RWPE2 (cell line): ENCODE measurements around the gene FSD1L.

Experiments used
- ATAC-seq: fragments of 200-7000 bp; cut with Tn5 transposase; 3 replicates; pipeline ENCODE4 v1.9.1; 2021; ENCODE audit warnings: low read depth
- DNase-seq: peaks from one replicate; pipeline ENCODE4 v3.0.0-alpha.2; 2020; ENCODE audit warnings: low spot score
- H3K27ac ChIP-seq: fragments of 450-650 bp; 2 replicates; pipeline ENCODE4 v1.5.1; 2017; ENCODE audit warnings: mild to moderate bottlenecking; ENCODE audit not compliant: poor library complexity, severe bottlenecking
- H3K27me3 ChIP-seq: fragments of 250-450 bp; sonication (Bioruptor Pico); 2 replicates; pipeline ENCODE4 v1.5.1; 2021; ENCODE audit warnings: mild to moderate bottlenecking, moderate library complexity; ENCODE audit not compliant: insufficient read depth, poor library complexity, severe bottlenecking
- H3K36me3 ChIP-seq: fragments of 250-450 bp; sonication (Bioruptor Pico); 2 replicates; pipeline ENCODE4 v1.5.1; 2020; ENCODE audit warnings: low read depth, mild to moderate bottlenecking, moderate library complexity
- H3K4me1 ChIP-seq: fragments of 250-450 bp; sonication (Bioruptor Pico); 2 replicates; pipeline ENCODE4 v1.5.1; 2021; ENCODE audit warnings: mild to moderate bottlenecking, moderate library complexity; ENCODE audit not compliant: insufficient read depth, poor library complexity, severe bottlenecking
- H3K4me3 ChIP-seq: fragments of 250-450 bp; sonication (Bioruptor Pico); 2 replicates; pipeline ENCODE4 v1.5.1; 2021; ENCODE audit warnings: mild to moderate bottlenecking, moderate library complexity; ENCODE audit not compliant: severe bottlenecking
- H3K9me3 ChIP-seq: fragments of 250-450 bp; sonication (Bioruptor Pico); 2 replicates; pipeline ENCODE4 v1.5.1; 2021; ENCODE audit warnings: mild to moderate bottlenecking, moderate library complexity; ENCODE audit not compliant: severe bottlenecking
- TF ChIP-seq, protein P1 (sequence below): fragments of 450-650 bp; IDR thresholded peaks from one replicate; pipeline ENCODE4 v1.5.1; 2017; ENCODE audit warnings: mild to moderate bottlenecking, moderate library complexity; ENCODE audit not compliant: poor library complexity, severe bottlenecking

Gene FSD1L

DNA sequence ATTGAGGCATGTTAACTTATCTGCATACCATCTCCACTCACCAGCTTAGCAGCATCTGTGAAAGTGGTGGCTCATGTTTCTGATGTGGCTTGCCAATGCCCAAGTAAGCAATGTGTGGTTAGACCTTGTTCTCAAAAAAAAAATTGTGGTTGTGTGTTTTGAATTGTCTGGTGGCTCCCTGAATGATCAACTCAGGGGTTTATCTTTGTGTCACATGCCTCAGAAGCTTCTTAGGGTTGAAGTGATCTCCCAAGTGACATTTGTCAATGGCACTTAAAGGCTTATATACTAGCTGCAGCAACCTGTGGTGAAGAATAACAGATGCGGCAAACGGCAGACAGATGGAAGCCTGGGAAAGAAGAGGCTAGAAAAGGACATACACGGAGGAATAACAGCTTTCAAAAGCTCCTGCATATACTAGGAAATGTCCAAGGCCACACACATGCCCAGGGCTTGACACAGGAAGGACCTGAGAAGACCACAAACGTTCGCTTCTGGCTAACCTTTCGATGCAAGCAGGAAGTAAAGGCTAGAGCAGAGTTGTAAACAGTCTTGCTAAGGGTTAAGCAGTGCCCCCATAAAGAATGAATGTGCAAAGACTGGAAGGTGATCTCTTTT lies 42.2 kb upstream of the FSD1L start:
- Histone ChIP-seq H3K9me3 (no peaks in the 10 kb centered on the region), H3K27me3 (no peaks in the 10 kb centered on the region), H3K4me3 (no peak overlapping the region), H3K4me1 (no peaks in the 10 kb centered on the region), H3K27ac (no peak overlapping the region), H3K36me3 (no peaks in the 10 kb centered on the region)
- TF ChIP-seq, protein P1, sequence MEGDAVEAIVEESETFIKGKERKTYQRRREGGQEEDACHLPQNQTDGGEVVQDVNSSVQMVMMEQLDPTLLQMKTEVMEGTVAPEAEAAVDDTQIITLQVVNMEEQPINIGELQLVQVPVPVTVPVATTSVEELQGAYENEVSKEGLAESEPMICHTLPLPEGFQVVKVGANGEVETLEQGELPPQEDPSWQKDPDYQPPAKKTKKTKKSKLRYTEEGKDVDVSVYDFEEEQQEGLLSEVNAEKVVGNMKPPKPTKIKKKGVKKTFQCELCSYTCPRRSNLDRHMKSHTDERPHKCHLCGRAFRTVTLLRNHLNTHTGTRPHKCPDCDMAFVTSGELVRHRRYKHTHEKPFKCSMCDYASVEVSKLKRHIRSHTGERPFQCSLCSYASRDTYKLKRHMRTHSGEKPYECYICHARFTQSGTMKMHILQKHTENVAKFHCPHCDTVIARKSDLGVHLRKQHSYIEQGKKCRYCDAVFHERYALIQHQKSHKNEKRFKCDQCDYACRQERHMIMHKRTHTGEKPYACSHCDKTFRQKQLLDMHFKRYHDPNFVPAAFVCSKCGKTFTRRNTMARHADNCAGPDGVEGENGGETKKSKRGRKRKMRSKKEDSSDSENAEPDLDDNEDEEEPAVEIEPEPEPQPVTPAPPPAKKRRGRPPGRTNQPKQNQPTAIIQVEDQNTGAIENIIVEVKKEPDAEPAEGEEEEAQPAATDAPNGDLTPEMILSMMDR: no peak
- ATAC-seq: no peak
- no peak for DNase-seq

DNA sequence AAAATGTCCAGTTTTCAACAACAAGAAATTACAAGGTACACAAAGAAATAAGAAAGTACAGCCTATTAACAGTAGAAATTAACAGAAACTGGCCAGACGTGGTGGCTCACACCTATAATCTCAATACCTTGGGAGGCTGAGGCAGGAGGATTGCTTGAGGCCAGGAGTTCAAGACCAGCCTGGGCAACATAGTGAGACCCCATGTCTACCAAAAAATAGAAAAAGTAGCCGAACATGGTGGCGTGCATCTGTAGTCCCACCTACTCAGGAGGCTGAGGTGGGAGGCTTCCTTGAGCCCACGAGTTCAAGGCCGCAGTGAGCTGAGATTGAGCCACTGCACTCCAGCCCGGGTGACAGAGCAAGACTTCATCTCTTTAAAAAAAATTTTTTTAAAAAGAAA lies 41.5 kb upstream of the FSD1L start:
- TF ChIP-seq, protein P1: no peak
- Histone ChIP-seq H3K4me3 (no peak overlapping the region), H3K4me1 (no peaks in the 10 kb centered on the region)

DNA sequence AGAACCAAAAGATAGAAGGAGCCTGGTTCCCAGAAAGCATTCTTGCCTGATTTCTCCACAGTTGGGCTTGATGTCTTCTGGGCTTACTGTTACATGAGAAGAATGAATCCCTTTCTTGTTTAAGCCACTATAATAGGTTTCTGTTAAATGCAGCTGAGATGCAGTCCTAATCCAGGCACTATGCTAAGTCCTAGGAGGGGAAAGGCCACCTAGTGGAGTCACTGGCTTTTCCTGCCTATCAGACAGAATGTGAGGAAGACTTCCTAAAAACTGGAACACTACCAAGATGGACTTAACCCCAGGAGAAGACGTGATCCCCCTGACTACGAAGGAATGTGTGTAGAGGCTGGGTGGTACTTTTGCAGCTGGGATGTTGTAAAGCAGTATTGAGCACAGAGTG lies 34.3 kb upstream of the FSD1L start:
- H3K27ac ChIP-seq: no peak overlapping the region
- ATAC-seq: peak; percentile 70
- H3K27me3 ChIP-seq: no peaks in the 10 kb centered on the region
- H3K4me1 ChIP-seq: no peaks in the 10 kb centered on the region
- H3K4me3 ChIP-seq: no peak overlapping the region
- H3K9me3 ChIP-seq: no peaks in the 10 kb centered on the region
- DNase-seq: no peak
- TF ChIP-seq, protein P1: peak; percentile 40
- no peaks in the 10 kb centered on the region for H3K36me3 ChIP-seq

More for the DNA sequence above, 41.5 kb upstream of the FSD1L start:
- DNase-seq (no peak), ATAC-seq (no peak)
- Histone ChIP-seq H3K9me3 (no peaks in the 10 kb centered on the region), H3K36me3 (no peaks in the 10 kb centered on the region), H3K27ac (no peak overlapping the region), H3K27me3 (no peaks in the 10 kb centered on the region)

DNA sequence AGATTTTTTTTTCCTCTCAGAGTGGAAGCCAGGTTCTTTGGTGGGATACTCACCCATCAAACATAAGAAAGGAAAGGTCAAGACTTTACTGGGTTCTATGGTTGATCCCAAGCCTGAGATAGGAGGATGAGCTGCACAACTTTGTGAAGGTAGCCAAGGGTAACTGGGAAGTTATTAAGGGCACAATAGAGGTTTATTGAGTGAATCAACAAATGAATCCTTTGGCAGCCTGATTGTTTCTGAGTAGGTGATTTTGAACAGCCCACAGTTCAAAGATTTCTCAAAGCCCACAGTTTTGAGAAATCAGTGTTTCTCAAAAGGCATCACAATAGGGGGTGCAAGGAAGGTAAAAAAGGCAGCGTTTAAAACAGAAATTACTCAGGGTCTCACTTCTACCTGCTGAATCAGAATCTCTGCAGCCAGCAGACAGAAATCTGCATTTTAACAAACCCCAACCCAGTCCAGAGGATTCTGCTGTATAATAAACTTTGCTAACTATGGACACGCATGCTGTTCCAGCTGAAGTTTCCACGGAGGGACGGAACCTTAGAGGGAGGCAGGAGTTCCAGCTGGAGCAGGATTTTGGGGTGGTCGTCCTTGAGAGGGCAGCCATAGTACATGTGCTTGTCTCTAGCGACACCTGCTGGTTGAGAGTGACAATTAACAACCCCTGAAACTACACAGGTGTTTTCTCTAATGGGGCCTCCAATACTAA lies 32.7 kb upstream of the FSD1L start:
- TF ChIP-seq, protein P1: peak; percentile 88
- H3K27me3 ChIP-seq: no peaks in the 10 kb centered on the region
- no peak overlapping the region for H3K27ac ChIP-seq
- DNase-seq: no peak
- no peak overlapping the region for H3K4me3 ChIP-seq
- H3K4me1 ChIP-seq: no peaks in the 10 kb centered on the region
- ATAC-seq: peak; percentile 77
- no peaks in the 10 kb centered on the region for H3K36me3 ChIP-seq
- H3K9me3 ChIP-seq: no peaks in the 10 kb centered on the region

DNA sequence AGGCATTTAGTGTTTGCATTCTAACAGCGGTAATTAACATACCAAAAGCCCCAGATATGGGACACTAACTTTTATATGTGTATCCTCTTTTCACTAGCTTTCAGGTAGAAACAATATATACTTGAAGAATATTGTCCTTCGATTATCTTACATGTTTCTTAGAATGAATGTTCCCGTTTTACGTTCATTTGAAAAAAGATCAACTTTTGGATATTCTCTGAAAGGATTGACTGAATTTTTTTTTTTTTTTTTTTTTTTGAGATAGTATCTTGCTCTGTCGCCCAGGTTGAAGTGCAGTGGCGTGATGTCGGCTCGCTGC lies 32.2 kb upstream of the FSD1L start:
- no peak for ATAC-seq
- no peaks in the 10 kb centered on the region for H3K4me1 ChIP-seq
- no peaks in the 10 kb centered on the region for H3K9me3 ChIP-seq
- DNase-seq: no peak
- no peaks in the 10 kb centered on the region for H3K36me3 ChIP-seq
- no peaks in the 10 kb centered on the region for H3K27me3 ChIP-seq
- H3K4me3 ChIP-seq: no peak overlapping the region
- H3K27ac ChIP-seq: no peak overlapping the region
- TF ChIP-seq, protein P1: peak; percentile 60
